Measurements from ENCODE around the gene PXYLP1. TPM values are rescaled to one million over a fixed set of nuclear protein-coding genes. Genes with fewer than 3 reads are reported as not detected.

PXYLP1 gene
- total RNA-seq, 1 donor from 2014 or later: 6.1 TPM

DNA sequence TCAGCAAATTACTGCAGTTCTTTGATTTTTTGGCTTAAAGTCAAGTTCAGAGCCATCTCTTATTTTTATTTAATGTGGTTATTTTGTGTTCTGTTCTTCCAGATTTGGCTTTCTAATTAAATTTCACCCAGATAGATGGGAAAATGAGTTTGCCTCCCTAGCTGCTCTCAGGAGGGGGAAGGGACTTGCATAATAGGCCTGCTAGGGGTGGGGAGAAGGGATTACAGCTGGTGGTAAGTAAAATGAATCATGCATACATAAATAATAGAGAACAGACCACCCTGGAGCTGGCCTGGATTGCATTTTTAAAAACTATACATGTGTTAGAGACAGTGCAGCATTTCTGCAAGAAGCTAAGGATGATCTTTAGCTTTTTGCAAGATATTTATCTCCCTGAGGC lies 3.9 kb upstream of the PXYLP1 start:
- Histone ChIP-seq H3K79me2 (ENCODE audit: insufficient read depth, low read length) (no peaks in the 10 kb centered on the region), H3K4me3 (ENCODE audit: insufficient read depth, low read depth, low read length) (no peak overlapping the region), H3K9ac (ENCODE audit: low read length) (no peak overlapping the region), H3K9me3 (ENCODE audit: insufficient read depth, low read depth, low read length) (no peaks in the 10 kb centered on the region), H2AFZ (ENCODE audit: low read depth, low read length) (no peak overlapping the region), H3K27me3 (ENCODE audit: insufficient read depth, low read length) (no peaks in the 10 kb centered on the region), H4K20me1 (ENCODE audit: insufficient read depth, low read length) (no peaks in the 10 kb centered on the region), H3K4me1 (ENCODE audit: insufficient read depth, low read length) (peaks cover 16% of the 10 kb centered on the region), H3K27ac (ENCODE audit: low read depth, low read length) (no peak overlapping the region), H3K4me2 (ENCODE audit: low read length) (no peak overlapping the region), H3K36me3 (ENCODE audit: insufficient read depth, low read length) (no peaks in the 10 kb centered on the region)
- Mint-ChIP-seq H3K27ac (ENCODE audit: unreplicated experiment) (peak overlapping the region; percentile 62), H3K9me3 (ENCODE audit: unreplicated experiment) (peaks cover 2% of the 10 kb centered on the region), H3K4me3 (ENCODE audit: unreplicated experiment) (no peak overlapping the region), H3K4me1 (ENCODE audit: low read depth, unreplicated experiment) (peaks cover 4% of the 10 kb centered on the region), H3K27me3 (ENCODE audit: low read depth, unreplicated experiment) (peaks cover 25% of the 10 kb centered on the region), H3K36me3 (ENCODE audit: low read depth, unreplicated experiment) (no peaks in the 10 kb centered on the region)
- FAIRE-seq (no peak), DNase-seq (ENCODE audit: low read depth) (peak; percentile 56)
- no peak for TF ChIP-seq EZH2 (IDR thresholded peaks at IDR 0.05; ENCODE audit: insufficient read depth, low read length)
- TF ChIP-seq, protein P1, sequence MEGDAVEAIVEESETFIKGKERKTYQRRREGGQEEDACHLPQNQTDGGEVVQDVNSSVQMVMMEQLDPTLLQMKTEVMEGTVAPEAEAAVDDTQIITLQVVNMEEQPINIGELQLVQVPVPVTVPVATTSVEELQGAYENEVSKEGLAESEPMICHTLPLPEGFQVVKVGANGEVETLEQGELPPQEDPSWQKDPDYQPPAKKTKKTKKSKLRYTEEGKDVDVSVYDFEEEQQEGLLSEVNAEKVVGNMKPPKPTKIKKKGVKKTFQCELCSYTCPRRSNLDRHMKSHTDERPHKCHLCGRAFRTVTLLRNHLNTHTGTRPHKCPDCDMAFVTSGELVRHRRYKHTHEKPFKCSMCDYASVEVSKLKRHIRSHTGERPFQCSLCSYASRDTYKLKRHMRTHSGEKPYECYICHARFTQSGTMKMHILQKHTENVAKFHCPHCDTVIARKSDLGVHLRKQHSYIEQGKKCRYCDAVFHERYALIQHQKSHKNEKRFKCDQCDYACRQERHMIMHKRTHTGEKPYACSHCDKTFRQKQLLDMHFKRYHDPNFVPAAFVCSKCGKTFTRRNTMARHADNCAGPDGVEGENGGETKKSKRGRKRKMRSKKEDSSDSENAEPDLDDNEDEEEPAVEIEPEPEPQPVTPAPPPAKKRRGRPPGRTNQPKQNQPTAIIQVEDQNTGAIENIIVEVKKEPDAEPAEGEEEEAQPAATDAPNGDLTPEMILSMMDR (IDR thresholded peaks at IDR 0.05; ENCODE audit: insufficient read depth, low read depth, low read length): no peak

DNA sequence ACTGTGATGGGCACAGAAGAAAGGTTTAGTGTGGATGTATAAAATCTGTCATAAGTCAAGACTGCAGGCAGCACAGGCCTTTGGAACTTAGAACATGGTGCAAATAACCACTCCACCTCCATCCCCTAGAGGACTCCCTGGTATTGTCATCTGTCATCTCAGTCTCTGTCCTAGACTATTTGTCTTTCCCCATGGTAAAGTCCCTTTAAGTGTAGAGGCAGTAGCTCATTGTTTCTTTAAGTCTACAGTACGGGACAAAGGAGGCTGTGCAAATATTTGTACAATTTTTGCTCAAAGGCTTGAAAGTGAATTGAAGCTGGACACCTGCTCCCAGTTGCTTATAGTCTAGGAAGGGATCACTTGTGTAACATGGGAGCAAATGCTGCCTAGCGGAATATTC lies 3.2 kb upstream of the PXYLP1 start:
- FAIRE-seq: no peak
- H3K27ac Mint-ChIP-seq (ENCODE audit: unreplicated experiment): no peak overlapping the region
- H3K4me1 Mint-ChIP-seq (ENCODE audit: low read depth, unreplicated experiment): peaks cover 4% of the 10 kb centered on the region

DNA sequence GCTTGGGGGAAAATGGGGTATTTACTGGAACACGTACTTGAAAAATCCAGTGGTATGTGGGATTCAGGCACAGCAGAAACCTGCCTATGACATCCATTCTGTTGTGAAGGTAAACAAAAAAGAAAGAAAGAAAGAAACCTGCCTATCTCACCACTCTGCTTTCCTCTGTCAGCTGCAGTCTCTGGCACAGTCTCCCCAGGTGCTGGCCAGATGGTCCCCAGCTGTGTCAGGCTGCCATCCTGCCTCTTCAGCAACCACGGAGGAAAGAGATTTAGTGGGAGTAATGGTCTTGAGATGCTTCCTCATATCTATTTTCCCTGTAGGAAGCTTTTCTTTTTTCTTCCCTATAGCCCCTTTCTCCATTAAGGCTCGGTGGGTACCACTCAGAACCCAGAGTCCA lies 2.5 kb upstream of the PXYLP1 start:
- no peak overlapping the region for H3K4me3 ChIP-seq (ENCODE audit: insufficient read depth, low read depth, low read length)
- TF ChIP-seq EZH2 (IDR thresholded peaks at IDR 0.05; ENCODE audit: insufficient read depth, low read length): no peak
- TF ChIP-seq, protein P1 (IDR thresholded peaks at IDR 0.05; ENCODE audit: insufficient read depth, low read depth, low read length): no peak
- H3K9me3 Mint-ChIP-seq (ENCODE audit: unreplicated experiment): peaks cover 2% of the 10 kb centered on the region
- DNase-seq (ENCODE audit: low read depth) (no peak), FAIRE-seq (no peak)
- peaks cover 16% of the 10 kb centered on the region for H3K4me1 ChIP-seq (ENCODE audit: insufficient read depth, low read length)
- peaks cover 32% of the 10 kb centered on the region for H3K27me3 Mint-ChIP-seq (ENCODE audit: low read depth, unreplicated experiment)
- H3K9me3 ChIP-seq (ENCODE audit: insufficient read depth, low read depth, low read length): no peaks in the 10 kb centered on the region
- H3K4me1 Mint-ChIP-seq (ENCODE audit: low read depth, unreplicated experiment): peaks cover 4% of the 10 kb centered on the region
- H3K27ac ChIP-seq (ENCODE audit: low read depth, low read length): no peak overlapping the region
- H3K4me2 ChIP-seq (ENCODE audit: low read length): no peak overlapping the region
- no peak overlapping the region for H3K9ac ChIP-seq (ENCODE audit: low read length)
- no peaks in the 10 kb centered on the region for H3K36me3 ChIP-seq (ENCODE audit: insufficient read depth, low read length)
- H4K20me1 ChIP-seq (ENCODE audit: insufficient read depth, low read length): peaks cover 2% of the 10 kb centered on the region
- H3K79me2 ChIP-seq (ENCODE audit: insufficient read depth, low read length): no peaks in the 10 kb centered on the region
- H3K4me3 Mint-ChIP-seq (ENCODE audit: unreplicated experiment): no peak overlapping the region
- no peak overlapping the region for H2AFZ ChIP-seq (ENCODE audit: low read depth, low read length)
- H3K36me3 Mint-ChIP-seq (ENCODE audit: low read depth, unreplicated experiment): no peaks in the 10 kb centered on the region
- peaks cover 4% of the 10 kb centered on the region for H3K27me3 ChIP-seq (ENCODE audit: insufficient read depth, low read length)
- H3K27ac Mint-ChIP-seq (ENCODE audit: unreplicated experiment): no peak overlapping the region

More for the DNA sequence above, 3.2 kb upstream of the PXYLP1 start:
- DNase-seq (ENCODE audit: low read depth): no peak
- H4K20me1 ChIP-seq (ENCODE audit: insufficient read depth, low read length): no peaks in the 10 kb centered on the region
- no peak overlapping the region for H3K9ac ChIP-seq (ENCODE audit: low read length)
- Mint-ChIP-seq H3K9me3 (ENCODE audit: unreplicated experiment) (peaks cover 2% of the 10 kb centered on the region), H3K27me3 (ENCODE audit: low read depth, unreplicated experiment) (peaks cover 26% of the 10 kb centered on the region), H3K4me3 (ENCODE audit: unreplicated experiment) (no peak overlapping the region), H3K36me3 (ENCODE audit: low read depth, unreplicated experiment) (no peaks in the 10 kb centered on the region)
- peaks cover under 1% of the 10 kb centered on the region for H3K27me3 ChIP-seq (ENCODE audit: insufficient read depth, low read length)
- H3K4me3 ChIP-seq (ENCODE audit: insufficient read depth, low read depth, low read length): no peak overlapping the region
- H2AFZ ChIP-seq (ENCODE audit: low read depth, low read length): no peak overlapping the region
- TF ChIP-seq, protein P1 (IDR thresholded peaks at IDR 0.05; ENCODE audit: insufficient read depth, low read depth, low read length): no peak
- TF ChIP-seq EZH2 (IDR thresholded peaks at IDR 0.05; ENCODE audit: insufficient read depth, low read length): no peak
- no peak overlapping the region for H3K27ac ChIP-seq (ENCODE audit: low read depth, low read length)
- peaks cover 16% of the 10 kb centered on the region for H3K4me1 ChIP-seq (ENCODE audit: insufficient read depth, low read length)
- no peaks in the 10 kb centered on the region for H3K79me2 ChIP-seq (ENCODE audit: insufficient read depth, low read length)
- H3K4me2 ChIP-seq (ENCODE audit: low read length): no peak overlapping the region
- H3K36me3 ChIP-seq (ENCODE audit: insufficient read depth, low read length): no peaks in the 10 kb centered on the region
- H3K9me3 ChIP-seq (ENCODE audit: insufficient read depth, low read depth, low read length): no peaks in the 10 kb centered on the region

Data from astrocyte (in vitro differentiated cells and primary cell).